GM12865 (cell line): Measurements from ENCODE around the gene MAP2K3.

Experiments used
- DNase-seq: peaks from one replicate; pipeline ENCODE4 v3.0.0; 2010; ENCODE audit warnings: low read depth
- H3K4me3 ChIP-seq: 2 replicates; pipeline ENCODE4 v1.5.1; 2011; ENCODE audit warnings: mild to moderate bottlenecking, low read depth, low read length, control low read depth
- CTCF ChIP-seq: IDR thresholded peaks from 2 replicates; pipeline ENCODE4 v1.5.1; 2011; ENCODE audit warnings: low read length, control low read depth, low read depth, inconsistent platforms; ENCODE audit not compliant: insufficient read depth; ENCODE audit errors: missing control alignments

The MAP2K3 gene

GRCh38 chr17:21249086-21249795 is 35.3 kb upstream of the MAP2K3 start:
- H3K4me3 ChIP-seq, result no peak overlapping the region
- no peak for DNase-seq
- no peak for TF ChIP-seq CTCF

GRCh38 chr17:21249920-21250703 is 34.4 kb upstream of the MAP2K3 start:
- TF ChIP-seq CTCF, result no peak
- no peak overlapping the region for H3K4me3 ChIP-seq

GRCh38 chr17:21250854-21251253 is 33.7 kb upstream of the MAP2K3 start:
- no peak for DNase-seq
- no peak overlapping the region for H3K4me3 ChIP-seq
- no peak for TF ChIP-seq CTCF

More at GRCh38 chr17:21249920-21250703, 34.4 kb upstream of the MAP2K3 start:
- no peak for DNase-seq

- no peak for TF ChIP-seq CTCF
- no peak overlapping the region for H3K4me3 ChIP-seq
- no peak for DNase-seq
Measured at GRCh38 chr17:21251337-21252010, 33.0 kb upstream of the MAP2K3 start.

GRCh38 chr17:21252289-21252795 is 32.2 kb upstream of the MAP2K3 start:
- TF ChIP-seq CTCF, result no peak
- no peak for DNase-seq
- peak overlapping the region; percentile 44 for H3K4me3 ChIP-seq

- DNase-seq, result peak; percentile 87
- no peak for TF ChIP-seq CTCF
- peak within 1 kb of the TSS; percentile 66 for H3K4me3 ChIP-seq
Measured at GRCh38 chr17:21252796-21253645, 31.5 kb upstream of the MAP2K3 start, which contains the start of gene NATD1. Gene NATD1, minus strand, starts transcription at chr17:21253410. Its CDS starts 146 bp downstream, at chr17:21253264.
